GM21737 (cell line): ENCODE results near the gene NAXD.
"Not testable (repeated sequence)": the region's sequence is repeated elsewhere in the genome, so short reads cannot be mapped to it uniquely, and the experiment has no call there.

Source experiments
- ATAC-seq: cut with Tn5 transposase; IDR thresholded peaks from one replicate; pipeline ENCODE4 v1.9.1; 2021; ENCODE audit warnings: mild to moderate bottlenecking, moderate library complexity; ENCODE audit not compliant: unreplicated experiment

NAXD gene

GRCh38 chr13:110662777-110663443, 47.6 kb downstream of the NAXD start:
- no peak for ATAC-seq

GRCh38 chr13:110663491-110663890, 48.1 kb downstream of the NAXD start:
- ATAC-seq: no peak

- no peak for ATAC-seq
Measured at GRCh38 chr13:110664041-110664440, 48.7 kb downstream of the NAXD start.

- no peak for ATAC-seq
Measured at GRCh38 chr13:110664673-110665072, 49.3 kb downstream of the NAXD start.

- no peak for ATAC-seq
Measured at GRCh38 chr13:110665491-110666254, 50.3 kb downstream of the NAXD start.

- ATAC-seq: no peak
Measured at GRCh38 chr13:110666255-110666533, 50.8 kb downstream of the NAXD start.

GRCh38 chr13:110669036-110669435, 53.7 kb downstream of the NAXD start:
- no peak for ATAC-seq

GRCh38 chr13:110669814-110670213, 54.5 kb downstream of the NAXD start:
- ATAC-seq: not testable (repeated sequence)

- ATAC-seq: peak; percentile 64
Measured at GRCh38 chr13:110676595-110677587, 61.5 kb downstream of the NAXD start.

GRCh38 chr13:110677731-110678545, 62.6 kb downstream of the NAXD start:
- no peak for ATAC-seq

- ATAC-seq: no peak
Measured at GRCh38 chr13:110680852-110681251, 65.5 kb downstream of the NAXD start.

GRCh38 chr13:110681868-110682550, 66.7 kb downstream of the NAXD start:
- no peak for ATAC-seq

GRCh38 chr13:110682746-110683145, 67.4 kb downstream of the NAXD start:
- no peak for ATAC-seq

GRCh38 chr13:110683203-110683883, 68.0 kb downstream of the NAXD start:
- no peak for ATAC-seq

GRCh38 chr13:110683921-110684320, 68.6 kb downstream of the NAXD start:
- no peak for ATAC-seq

GRCh38 chr13:110684388-110685056, 69.2 kb downstream of the NAXD start:
- no peak for ATAC-seq

- no peak for ATAC-seq
Measured at GRCh38 chr13:110685305-110686020, 70.1 kb downstream of the NAXD start.

- ATAC-seq: no peak
Measured at GRCh38 chr13:110687736-110688135, 72.4 kb downstream of the NAXD start.
